ENCODE results near the gene CECR2.
"Not testable (repeated sequence)": the region's sequence is repeated elsewhere in the genome, so short reads cannot be mapped to it uniquely, and the experiment has no call there.

Gene CECR2

DNA sequence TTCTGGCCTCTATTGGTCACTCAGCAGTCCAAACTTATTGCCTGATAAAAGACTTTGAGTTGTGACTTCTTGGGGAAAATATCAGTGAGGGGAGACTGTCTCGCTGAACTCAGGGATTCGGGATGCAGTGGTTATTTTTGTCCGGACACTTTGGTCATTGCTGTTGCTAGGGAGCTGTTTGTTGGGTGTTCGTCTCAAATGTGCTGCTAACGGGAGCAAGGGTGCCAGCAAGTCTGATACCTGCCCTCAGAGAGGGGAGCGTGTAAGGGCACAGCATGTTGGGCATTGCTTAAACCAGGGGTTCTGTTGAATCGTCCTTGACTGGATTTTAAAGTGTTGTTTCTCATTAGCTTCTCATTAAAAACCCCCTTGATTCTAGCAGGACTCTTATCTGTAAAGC is 144.8 kb downstream of the CECR2 start:
- no peak overlapping the region for H3K4me3 ChIP-seq (ENCODE audit: low read length)
- TF ChIP-seq ZNF274 (IDR thresholded peaks at IDR 0.05; ENCODE audit: low read depth, low read length) = no peak

DNA sequence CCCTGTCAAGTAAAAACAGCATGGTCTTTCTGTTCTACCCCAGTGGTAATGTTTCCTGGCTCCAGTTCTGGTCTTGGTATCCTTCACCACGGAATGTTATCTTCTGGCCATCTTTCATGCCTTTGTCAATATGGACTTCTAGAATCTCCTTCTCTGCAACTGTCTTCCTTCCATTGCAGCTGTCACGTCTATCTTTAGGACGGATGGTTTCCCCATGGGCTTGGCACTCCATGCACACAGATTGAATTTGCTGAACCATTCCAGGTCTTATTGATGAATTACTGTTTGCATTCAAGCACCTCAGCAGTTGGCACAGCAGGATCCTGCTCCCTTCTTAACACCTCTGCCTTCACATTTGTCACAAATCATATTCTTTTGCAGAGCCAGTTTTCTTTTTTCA is 149.1 kb downstream of the CECR2 start:
- TF ChIP-seq ZNF274 (IDR thresholded peaks at IDR 0.05; ENCODE audit: low read depth, low read length) = no peak

DNA sequence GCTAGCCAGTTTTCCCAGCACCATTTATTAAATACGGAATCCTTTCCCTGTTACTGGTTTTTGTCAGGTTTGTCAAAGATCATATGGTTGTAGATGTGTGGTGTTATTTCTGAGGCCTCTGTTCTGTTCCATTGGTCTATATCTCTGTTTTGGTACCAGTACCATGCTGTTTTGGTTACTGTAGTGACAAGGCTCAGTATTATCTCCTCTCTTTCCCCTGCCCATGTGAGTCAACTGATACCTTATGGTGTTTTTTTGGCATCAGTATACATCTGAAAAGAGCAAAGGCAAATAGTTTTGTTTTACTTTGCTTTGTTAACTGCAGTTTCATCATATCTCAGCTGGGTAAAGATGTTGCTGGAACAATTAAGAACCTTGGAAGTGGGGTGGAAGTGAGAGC is 152.7 kb downstream of the CECR2 start:
- not testable (repeated sequence) for H3K4me3 ChIP-seq (ENCODE audit: low read length)

More for the DNA sequence above, 149.1 kb downstream of the CECR2 start:
- no peak overlapping the region for H3K4me3 ChIP-seq (ENCODE audit: low read length)

DNA sequence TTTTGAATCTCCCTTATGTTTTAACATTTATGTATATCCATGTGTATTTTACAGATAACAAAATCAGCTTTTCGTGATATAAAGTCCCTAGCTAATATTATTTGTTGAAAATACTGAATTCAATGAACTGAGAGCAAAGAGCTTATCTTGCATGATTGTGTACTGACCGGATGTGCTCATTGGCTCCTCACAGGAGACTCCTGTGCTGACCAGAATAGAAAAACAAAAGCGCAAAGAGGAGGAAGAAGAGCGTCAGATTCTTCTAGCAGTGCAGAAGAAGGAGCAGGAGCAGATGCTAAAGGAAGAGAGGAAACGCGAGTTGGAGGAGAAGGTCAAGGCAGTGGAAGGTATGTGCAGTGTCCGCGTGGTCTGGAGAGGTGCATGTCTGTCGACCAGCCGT is 154.7 kb downstream of the CECR2 start:
- no peak for TF ChIP-seq ZNF274 (IDR thresholded peaks at IDR 0.05; ENCODE audit: low read depth, low read length)
- H3K4me3 ChIP-seq (ENCODE audit: low read length) = no peak overlapping the region

DNA sequence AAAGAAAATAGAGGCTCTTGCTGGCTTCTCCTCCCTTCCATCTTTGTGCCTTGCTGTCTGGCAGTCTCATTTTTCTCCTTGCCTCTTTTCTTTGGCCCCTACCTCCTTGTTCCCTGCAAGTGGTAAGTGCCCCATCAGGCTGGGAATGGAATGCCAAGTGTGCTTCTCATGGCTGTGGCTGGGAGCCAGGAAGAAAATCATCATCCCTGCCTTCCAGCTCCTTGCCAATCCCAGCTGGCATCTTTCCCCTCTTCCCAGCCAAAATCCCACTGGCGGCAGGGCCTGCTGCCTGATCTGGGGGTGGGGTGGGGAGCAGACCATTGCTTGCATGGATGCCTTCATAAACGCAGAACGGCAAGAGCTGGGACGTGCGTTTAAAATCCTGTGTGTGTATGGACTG is 167.0 kb downstream of the CECR2 start:
- H3K4me3 ChIP-seq (ENCODE audit: low read length) = no peak overlapping the region
- TF ChIP-seq ZNF274 (IDR thresholded peaks at IDR 0.05; ENCODE audit: low read depth, low read length) = no peak

DNA sequence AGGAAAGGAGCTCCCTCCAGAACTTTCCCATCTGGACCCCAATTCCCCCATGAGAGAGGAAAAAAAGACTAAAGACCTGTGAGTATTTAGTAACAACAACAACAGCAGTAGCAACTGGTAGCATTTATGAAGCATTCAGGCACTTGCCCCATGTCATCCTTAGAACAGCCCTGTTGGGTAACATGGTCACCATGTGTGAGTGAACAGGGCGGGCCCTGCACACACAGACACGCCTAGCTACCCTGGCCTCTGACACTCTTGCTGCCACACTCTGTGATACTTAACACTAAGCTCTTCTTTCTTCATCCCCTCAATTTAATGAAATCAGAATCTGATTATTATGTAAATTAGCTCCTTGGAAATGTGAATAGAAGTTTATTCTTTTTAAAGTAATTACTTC is 167.9 kb downstream of the CECR2 start:
- H3K4me3 ChIP-seq (ENCODE audit: low read length) = no peak overlapping the region
- no peak for TF ChIP-seq ZNF274 (IDR thresholded peaks at IDR 0.05; ENCODE audit: low read depth, low read length)

DNA sequence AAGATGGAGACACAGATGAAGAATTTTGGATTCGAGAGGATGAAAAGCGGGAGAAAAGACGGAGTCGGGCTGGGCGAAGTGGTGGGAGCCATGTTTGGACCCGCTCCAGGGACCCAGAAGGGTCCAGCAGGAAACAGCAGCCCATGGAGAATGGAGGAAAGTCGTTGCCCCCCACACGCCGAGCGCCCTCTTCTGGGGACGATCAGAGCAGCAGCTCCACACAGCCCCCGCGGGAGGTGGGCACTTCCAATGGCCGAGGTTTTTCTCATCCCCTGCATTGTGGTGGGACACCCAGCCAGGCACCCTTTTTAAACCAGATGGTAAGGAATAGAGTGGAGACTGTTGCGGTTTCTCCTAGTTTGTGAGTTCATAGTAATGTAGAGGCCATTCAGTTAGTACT is 171.2 kb downstream of the CECR2 start:
- H3K4me3 ChIP-seq (ENCODE audit: low read length) = no peak overlapping the region
- TF ChIP-seq ZNF274 (IDR thresholded peaks at IDR 0.05; ENCODE audit: low read depth, low read length) = no peak

DNA sequence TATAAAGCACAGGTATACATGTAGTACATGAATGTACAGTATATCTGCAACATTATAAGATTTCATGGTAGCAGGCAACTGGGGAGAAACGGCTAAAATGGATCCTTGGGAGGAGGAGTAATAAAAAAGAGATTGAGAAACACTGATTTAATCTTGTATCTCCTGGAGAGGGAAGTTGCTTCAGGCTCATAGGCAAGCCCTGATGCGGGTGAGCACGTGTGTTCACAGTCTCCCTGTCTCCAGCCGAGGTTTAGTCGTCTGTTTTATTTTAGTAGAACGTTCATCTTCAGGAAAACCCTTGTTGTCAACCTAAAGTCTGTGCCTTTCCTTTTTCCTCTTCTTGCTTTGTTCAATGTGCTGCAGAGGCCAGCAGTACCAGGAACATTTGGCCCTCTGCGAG is 172.2 kb downstream of the CECR2 start:
- TF ChIP-seq ZNF274 (IDR thresholded peaks at IDR 0.05; ENCODE audit: low read depth, low read length) = no peak
- H3K4me3 ChIP-seq (ENCODE audit: low read length) = no peak overlapping the region

DNA sequence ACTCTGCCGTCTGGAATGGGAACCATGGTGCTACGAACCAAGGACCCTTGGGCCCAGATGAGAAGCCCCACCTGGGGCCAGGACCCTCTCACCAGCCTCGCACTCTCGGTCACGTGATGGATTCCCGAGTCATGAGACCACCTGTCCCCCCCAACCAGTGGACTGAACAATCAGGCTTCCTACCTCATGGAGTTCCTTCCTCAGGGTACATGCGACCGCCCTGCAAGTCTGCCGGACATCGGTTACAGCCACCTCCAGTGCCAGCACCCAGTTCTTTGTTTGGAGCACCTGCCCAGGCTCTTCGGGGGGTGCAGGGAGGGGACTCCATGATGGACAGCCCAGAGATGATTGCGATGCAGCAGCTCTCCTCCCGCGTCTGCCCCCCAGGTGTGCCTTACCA is 173.2 kb downstream of the CECR2 start:
- TF ChIP-seq ZNF274 (IDR thresholded peaks at IDR 0.05; ENCODE audit: low read depth, low read length) = no peak
- H3K4me3 ChIP-seq (ENCODE audit: low read length) = no peak overlapping the region

DNA sequence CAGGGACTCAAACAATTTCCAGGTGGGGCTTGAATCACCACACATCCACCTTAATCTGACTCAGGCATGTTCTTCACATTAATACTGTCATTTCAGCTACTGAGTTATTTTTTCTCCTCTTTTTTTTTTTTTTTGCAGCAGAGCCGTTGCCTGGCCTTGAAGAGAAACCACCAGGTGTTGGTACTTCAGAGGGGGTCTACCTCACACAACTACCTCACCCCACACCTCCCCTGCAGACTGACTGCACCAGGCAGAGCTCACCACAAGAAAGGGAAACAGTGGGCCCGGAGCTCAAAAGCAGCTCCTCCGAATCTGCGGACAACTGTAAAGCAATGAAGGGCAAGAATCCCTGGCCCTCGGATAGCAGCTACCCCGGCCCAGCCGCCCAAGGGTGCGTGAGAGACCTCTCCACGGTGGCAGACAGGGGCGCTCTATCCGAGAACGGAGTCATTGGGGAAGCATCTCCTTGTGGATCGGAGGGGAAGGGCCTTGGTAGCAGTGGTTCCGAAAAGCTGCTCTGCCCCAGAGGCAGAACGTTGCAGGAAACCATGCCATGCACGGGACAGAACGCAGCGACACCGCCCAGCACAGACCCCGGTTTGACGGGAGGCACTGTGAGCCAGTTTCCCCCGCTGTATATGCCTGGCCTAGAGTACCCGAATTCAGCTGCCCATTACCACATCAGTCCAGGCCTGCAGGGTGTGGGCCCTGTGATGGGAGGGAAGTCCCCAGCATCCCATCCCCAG is 178.9 kb downstream of the CECR2 start:
- no peak for TF ChIP-seq ZNF274 (IDR thresholded peaks at IDR 0.05; ENCODE audit: low read depth, low read length)
- H3K4me3 ChIP-seq (ENCODE audit: low read length) = no peak overlapping the region

DNA sequence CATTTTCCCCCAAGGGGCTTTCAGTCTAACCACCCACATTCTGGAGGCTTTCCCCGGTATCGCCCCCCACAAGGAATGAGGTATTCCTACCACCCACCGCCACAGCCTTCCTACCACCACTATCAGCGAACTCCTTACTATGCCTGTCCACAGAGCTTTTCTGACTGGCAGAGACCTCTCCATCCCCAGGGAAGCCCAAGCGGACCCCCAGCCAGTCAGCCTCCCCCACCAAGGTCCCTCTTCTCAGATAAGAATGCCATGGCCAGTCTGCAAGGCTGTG is 179.4 kb downstream of the CECR2 start:
- no peak for TF ChIP-seq ZNF274 (IDR thresholded peaks at IDR 0.05; ENCODE audit: low read depth, low read length)
- no peak overlapping the region for H3K4me3 ChIP-seq (ENCODE audit: low read length)

DNA sequence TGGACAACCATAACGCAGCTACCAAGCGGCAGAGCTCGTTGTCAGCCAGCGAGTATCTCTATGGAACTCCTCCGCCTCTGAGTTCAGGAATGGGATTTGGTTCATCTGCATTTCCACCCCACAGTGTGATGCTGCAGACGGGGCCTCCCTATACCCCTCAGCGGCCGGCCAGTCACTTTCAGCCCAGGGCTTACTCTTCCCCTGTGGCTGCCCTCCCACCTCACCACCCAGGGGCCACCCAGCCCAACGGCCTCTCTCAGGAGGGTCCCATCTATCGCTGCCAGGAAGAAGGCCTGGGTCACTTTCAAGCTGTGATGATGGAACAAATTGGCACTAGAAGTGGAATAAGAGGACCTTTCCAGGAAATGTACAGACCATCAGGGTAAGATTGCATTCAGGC is 179.9 kb downstream of the CECR2 start:
- no peak overlapping the region for H3K4me3 ChIP-seq (ENCODE audit: low read length)
- no peak for TF ChIP-seq ZNF274 (IDR thresholded peaks at IDR 0.05; ENCODE audit: low read depth, low read length)

DNA sequence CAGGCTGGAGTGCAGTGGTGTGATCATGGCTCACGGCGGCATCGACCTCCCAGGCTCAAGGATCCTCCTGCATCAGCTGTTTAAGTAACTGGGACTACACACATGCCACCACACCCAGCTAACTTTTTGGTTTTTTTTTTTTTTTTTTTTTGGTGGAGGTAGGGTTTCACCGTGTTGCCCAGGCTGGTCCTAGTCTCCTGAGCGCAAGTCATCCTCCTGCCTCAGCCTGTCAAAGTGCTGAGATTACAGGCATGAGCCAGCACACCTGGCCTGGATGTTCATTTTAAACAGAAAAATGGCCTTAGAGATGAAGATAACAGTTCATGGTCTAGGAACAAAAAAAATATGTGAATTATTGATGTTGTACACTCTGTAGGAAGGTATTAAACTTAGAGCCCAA is 180.4 kb downstream of the CECR2 start:
- H3K4me3 ChIP-seq (ENCODE audit: low read length) = no peak overlapping the region
- TF ChIP-seq ZNF274 (IDR thresholded peaks at IDR 0.05; ENCODE audit: low read depth, low read length) = no peak

DNA sequence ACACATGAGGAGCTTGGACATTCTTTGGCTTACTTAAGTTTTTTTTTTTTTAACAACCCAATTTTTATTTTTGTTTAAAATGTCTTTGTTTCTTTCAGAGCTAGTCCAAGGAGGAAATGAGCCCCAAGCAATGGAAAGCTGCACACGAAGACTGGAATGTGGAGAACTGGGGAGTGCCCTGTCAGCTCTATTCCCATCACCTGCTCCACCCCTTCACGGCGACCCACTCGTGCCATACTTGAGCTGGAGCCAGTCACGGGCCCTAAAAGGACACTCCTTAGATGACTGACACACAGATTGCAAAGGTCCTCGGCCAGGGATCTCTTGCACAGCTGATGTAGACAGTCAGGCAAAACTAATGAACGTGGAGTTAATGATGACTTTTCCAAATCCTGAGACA is 183.5 kb downstream of the CECR2 start:
- TF ChIP-seq ZNF274 (IDR thresholded peaks at IDR 0.05; ENCODE audit: low read depth, low read length) = no peak
- H3K4me3 ChIP-seq (ENCODE audit: low read length) = no peak overlapping the region

DNA sequence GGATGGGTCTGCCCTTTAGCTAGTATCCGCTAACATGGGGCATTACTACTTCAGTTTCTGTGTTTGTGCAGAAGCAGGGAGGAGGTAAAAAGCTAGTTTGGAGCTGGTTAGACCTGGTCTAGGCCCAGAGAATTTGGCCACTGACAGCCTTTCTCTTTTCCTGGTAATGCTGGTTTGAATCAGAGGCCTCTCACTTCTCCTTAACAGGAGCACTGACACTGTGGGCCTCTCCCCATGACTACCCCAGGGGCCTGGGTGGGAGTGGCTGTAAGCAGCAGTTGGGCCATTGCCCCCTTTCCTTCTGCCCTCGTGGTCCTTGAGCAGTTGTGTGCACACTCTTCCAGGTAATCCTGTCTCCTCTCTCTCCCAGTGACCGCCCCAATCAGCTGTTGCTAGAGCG is 185.6 kb downstream of the CECR2 start:
- no peak for TF ChIP-seq ZNF274 (IDR thresholded peaks at IDR 0.05; ENCODE audit: low read depth, low read length)
- H3K4me3 ChIP-seq (ENCODE audit: low read length) = no peak overlapping the region

DNA sequence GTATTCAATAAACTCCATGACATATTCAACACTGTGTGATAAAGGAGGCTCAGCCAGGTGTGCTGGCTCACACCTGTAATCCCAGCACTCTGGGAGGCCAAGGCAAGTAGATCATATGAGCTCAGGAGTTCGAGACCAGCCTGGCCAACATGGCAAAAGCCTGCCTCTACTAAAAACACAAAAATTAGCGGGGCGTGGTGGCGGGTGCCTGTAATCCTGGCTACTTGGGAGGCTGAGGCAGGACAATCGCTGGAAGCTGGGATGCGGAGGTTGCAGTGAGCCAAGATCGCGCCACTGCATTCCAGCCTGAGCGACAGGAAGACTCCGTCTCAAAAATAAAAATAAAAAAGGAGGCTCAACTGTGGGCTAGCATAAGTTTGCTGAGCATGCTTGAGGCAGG is 189.9 kb downstream of the CECR2 start:
- no peak for TF ChIP-seq ZNF274 (IDR thresholded peaks at IDR 0.05; ENCODE audit: low read depth, low read length)
- no peak overlapping the region for H3K4me3 ChIP-seq (ENCODE audit: low read length)
